IMR-90 (cell line): Measurements from ENCODE around the gene FXYD1. TPM values are rescaled to one million over a fixed set of nuclear protein-coding genes. Genes with fewer than 3 reads are reported as not detected.

Experiments used
- ATAC-seq: fragments of 200-7000 bp; cut with Tn5 transposase; 2 replicates; pipeline ENCODE4 v1.9.1; 2020; ENCODE audit warnings: low read depth, mild to moderate bottlenecking, moderate library complexity
- BruUV-seq: library from RNA; stranded (reverse); fragments of 400-500 nt; replicated peaks from 2 replicates; lab custom pipeline; 2021; lab: Mats Ljungman, UMichigan
- CTCF ChIA-PET: fragments of 300-600 bp; formaldehyde crosslinking; extraction: SDS; loops from one replicate; lab custom pipeline; 2021; ENCODE audit warnings: antibody characterized with exemption; lab: Yijun Ruan, JAX
- POLR2A ChIA-PET: fragments of 300-600 bp; sonication (Branson Sonifier 250); formaldehyde crosslinking; loops from one replicate; lab custom pipeline; 2022; ENCODE audit warnings: antibody characterized with exemption; ENCODE audit not compliant: unreplicated experiment; lab: Charles Lee
- DNase-seq: peaks from one replicate; pipeline ENCODE4 v3.0.0; 2013
- H2AFZ ChIP-seq: replicated peaks from 2 replicates; pipeline ENCODE3; 2013; ENCODE audit warnings: low read length, mild to moderate bottlenecking; ENCODE audit not compliant: poor library complexity
- H2AK5ac ChIP-seq: 2 replicates; pipeline ENCODE4 v1.6.1; 2013; ENCODE audit warnings: low read depth, low read length, inconsistent platforms
- H2AK9ac ChIP-seq: replicated peaks from 2 replicates; pipeline ENCODE3; 2013; ENCODE audit warnings: mild to moderate bottlenecking, low read depth, low read length, moderate library complexity; ENCODE audit not compliant: poor library complexity
- H2BK120ac ChIP-seq: 2 replicates; pipeline ENCODE4 v1.6.1; 2013; ENCODE audit warnings: low read depth, low read length, inconsistent platforms
- H2BK15ac ChIP-seq: 3 replicates; pipeline ENCODE4 v1.6.1; 2013; ENCODE audit warnings: low read depth, low read length, inconsistent platforms
- H2BK20ac ChIP-seq: 2 replicates; pipeline ENCODE4 v1.6.1; 2013; ENCODE audit warnings: low read depth, mild to moderate bottlenecking, inconsistent platforms, low read length, moderate library complexity
- H2BK5ac ChIP-seq: 2 replicates; pipeline ENCODE4 v1.6.1; 2013; ENCODE audit warnings: mild to moderate bottlenecking, low read depth, low read length, inconsistent platforms; ENCODE audit not compliant: poor library complexity, severe bottlenecking
- H3K14ac ChIP-seq: replicated peaks from 2 replicates; pipeline ENCODE4 v1.6.1; 2013; ENCODE audit warnings: low read depth, low read length, inconsistent platforms
- H3K18ac ChIP-seq: 2 replicates; pipeline ENCODE4 v1.6.1; 2013; ENCODE audit warnings: low read depth, low read length, control low read depth
- H3K23ac ChIP-seq: 2 replicates; pipeline ENCODE4 v1.6.1; 2013; ENCODE audit warnings: low read depth, low read length, inconsistent platforms
- H3K27ac ChIP-seq: 2 replicates; pipeline ENCODE4 v1.5.1; 2013; ENCODE audit warnings: mild to moderate bottlenecking, control low read depth, low read length; ENCODE audit not compliant: insufficient read depth
- H3K27me3 ChIP-seq: 2 replicates; pipeline ENCODE4 v1.6.1; 2013; ENCODE audit warnings: low read length; ENCODE audit not compliant: control insufficient read depth, insufficient read depth
- H3K36me3 ChIP-seq: 2 replicates; pipeline ENCODE4 v1.6.1; 2013; ENCODE audit warnings: low read length, mixed read lengths; ENCODE audit not compliant: control insufficient read depth, insufficient read depth
- H3K4ac ChIP-seq: 2 replicates; pipeline ENCODE4 v1.6.1; 2013; ENCODE audit warnings: low read depth, low read length, inconsistent platforms
- H3K4me1 ChIP-seq: 2 replicates; pipeline ENCODE4 v1.6.1; 2013; ENCODE audit warnings: low read length, mixed read lengths; ENCODE audit not compliant: control insufficient read depth, insufficient read depth
- H3K4me2 ChIP-seq: 2 replicates; pipeline ENCODE4 v1.6.1; 2013; ENCODE audit warnings: low read depth, mild to moderate bottlenecking, control low read depth, low read length, moderate library complexity
- H3K4me3 ChIP-seq: 2 replicates; pipeline ENCODE4 v1.5.1; 2013; ENCODE audit warnings: low read depth, mild to moderate bottlenecking, control low read depth, low read length, moderate library complexity; ENCODE audit not compliant: insufficient read depth
- H3K56ac ChIP-seq: 2 replicates; pipeline ENCODE4 v1.6.1; 2013; ENCODE audit warnings: low read length, inconsistent platforms; ENCODE audit not compliant: insufficient read depth; ENCODE audit errors: extremely low read depth
- H3K79me1 ChIP-seq, 2 experiments: 2 replicates each; pipeline ENCODE4 v1.6.1; 2013; ENCODE audit warnings: low read length in 2 of 2, inconsistent platforms in 1 of 2, low read depth in 1 of 2
- H3K9ac ChIP-seq: 2 replicates; pipeline ENCODE4 v1.6.1; 2013; ENCODE audit warnings: low read depth, low read length, control low read depth
- H3K9me1 ChIP-seq: 2 replicates; pipeline ENCODE4 v1.6.1; 2013; ENCODE audit warnings: low read length, inconsistent platforms; ENCODE audit not compliant: insufficient read depth
- H3K9me3 ChIP-seq: 2 replicates; pipeline ENCODE4 v1.6.1; 2013; ENCODE audit warnings: low read length; ENCODE audit not compliant: control insufficient read depth, insufficient read depth
- H4K20me1 ChIP-seq: 2 replicates; pipeline ENCODE4 v1.6.1; 2013; ENCODE audit warnings: low read length, inconsistent platforms; ENCODE audit not compliant: insufficient read depth
- H4K5ac ChIP-seq: 2 replicates; pipeline ENCODE4 v1.6.1; 2013; ENCODE audit warnings: mild to moderate bottlenecking, low read depth, low read length, control low read depth
- H4K8ac ChIP-seq, 2 experiments: 2 replicates each; pipeline ENCODE4 v1.6.1; 2013; ENCODE audit warnings: low read depth in 2 of 2, low read length in 2 of 2, control low read depth in 1 of 2, inconsistent platforms in 1 of 2
- H4K91ac ChIP-seq: 2 replicates; pipeline ENCODE4 v1.6.1; 2013; ENCODE audit warnings: low read depth, low read length, inconsistent platforms; ENCODE audit not compliant: insufficient read depth
- CEBPB ChIP-seq: IDR thresholded peaks from 2 replicates; pipeline ENCODE4 v1.6.1; 2012; ENCODE audit warnings: low read depth, low read length, improper control_type of control experiment
- MAZ ChIP-seq: IDR thresholded peaks from 2 replicates; pipeline ENCODE4 v1.6.1; 2012; ENCODE audit warnings: low read depth, mild to moderate bottlenecking, low read length, improper control_type of control experiment, moderate library complexity, borderline replicate concordance
- RCOR1 ChIP-seq: IDR thresholded peaks from 2 replicates; pipeline ENCODE4 v1.6.1; 2012; ENCODE audit warnings: mild to moderate bottlenecking, low read length, improper control_type of control experiment; ENCODE audit not compliant: insufficient replicate concordance
- WGBS, 2 experiments: methylation state at CpG; one replicate each; pipeline versions ENCODE4 v1.1.5 to v1.1.7; 2013; ENCODE audit warnings: missing lambda C conversion rate in 2 of 2; ENCODE audit not compliant: insufficient read length in 1 of 2; ENCODE audit errors: extremely low coverage in 2 of 2; 5-methylcytosine and 5-hydroxymethylcytosine counted together
- dilution Hi-C: fragments of 300-500 bp; cut with HindIII; formaldehyde crosslinking; loops from one replicate; pipeline ENCODE4 v1.14.3; 2018; ENCODE audit warnings: low sequenced_read_pairs; ENCODE audit not compliant: unreplicated experiment
- in situ Hi-C: fragments of 300-500 bp; cut with MboI; formaldehyde crosslinking; loops from 3 replicates; pipeline ENCODE4 v1.14.3; 2019; ENCODE audit warnings: low sequenced_read_pairs, inconsistent platforms, mixed read lengths
- intact Hi-C: fragments of 100-400 bp; cut with micrococcal nuclease; formaldehyde crosslinking; loops from 2 replicates; pipeline ENCODE4 v1.10.0; 2022
- polyA plus RNA-seq, 3 experiments: library from polyadenylated mRNA; depleted of rRNA; stranded (reverse); fragments of >200 nt; gene quantifications; 2 replicates each; pipeline ENCODE4 v1.2.3, GENCODE V29; 2012; ENCODE audit warnings: low replicate concordance in 1 of 3
- total RNA-seq: library from RNA; depleted of rRNA; stranded (reverse); fragments of >200 nt; gene quantifications from 2 replicates; pipeline ENCODE4 v1.2.3, GENCODE V29; 2012
- TF ChIP-seq, protein P1 (sequence below): conservative IDR thresholded peaks from 2 replicates; pipeline ENCODE4 v1.5.1; 2012; ENCODE audit warnings: mild to moderate bottlenecking, low read depth, low read length, improper control_type of control experiment

The FXYD1 gene
- total and polyA plus RNA-seq, 2 of the 4 experiments (the other 2 are of a cell fraction): 0.18 to 3.9 TPM

- H3K9ac ChIP-seq: no peak overlapping the region
- no peak overlapping the region for H2BK120ac ChIP-seq
- peaks cover 3% of the 10 kb centered on the region; the same call in 1 of the 2 replicates for H3K9me1 ChIP-seq
- no TSS peak for BruUV-seq
- CTCF ChIA-PET: interaction anchor here (0.6 to 2.1 kb wide), 3 partner anchors 76 to 270 kb away, joined by 5 to 10 read pairs (median 6); no protein-coding TSS in a partner anchor
- H2AFZ ChIP-seq: peak overlapping the region; percentile 66
- no peak overlapping the region for H2BK5ac ChIP-seq
- H3K9me3 ChIP-seq: no peaks in the 10 kb centered on the region
- H2AK9ac ChIP-seq: peak overlapping the region; percentile 18
- no peak overlapping the region for H3K23ac ChIP-seq
- H4K5ac ChIP-seq: no peak overlapping the region
- H4K91ac ChIP-seq: no peak overlapping the region
- peaks cover 18% of the 10 kb centered on the region for H3K4me1 ChIP-seq
- dilution Hi-C loops (no loop called here), intact Hi-C loops (loop anchor here (5.0 kb wide), 1 partner anchor 125 kb away; the partner anchor contains the start of gene USF2), in situ Hi-C loops (no loop called here)
- no peak overlapping the region for H4K8ac ChIP-seq
- H3K27me3 ChIP-seq: peaks cover 31% of the 10 kb centered on the region
- H3K56ac ChIP-seq: no peak overlapping the region
- peak; percentile 12; the same call in 1 of the 2 replicates for ATAC-seq
- DNase-seq: no peak
- no peak overlapping the region for H3K27ac ChIP-seq
- H3K18ac ChIP-seq: no peak overlapping the region
- H3K79me1 ChIP-seq: no peaks in the 10 kb centered on the region
- H4K20me1 ChIP-seq: no peaks in the 10 kb centered on the region
- no peak overlapping the region for H3K4ac ChIP-seq
- TF ChIP-seq, protein P1, sequence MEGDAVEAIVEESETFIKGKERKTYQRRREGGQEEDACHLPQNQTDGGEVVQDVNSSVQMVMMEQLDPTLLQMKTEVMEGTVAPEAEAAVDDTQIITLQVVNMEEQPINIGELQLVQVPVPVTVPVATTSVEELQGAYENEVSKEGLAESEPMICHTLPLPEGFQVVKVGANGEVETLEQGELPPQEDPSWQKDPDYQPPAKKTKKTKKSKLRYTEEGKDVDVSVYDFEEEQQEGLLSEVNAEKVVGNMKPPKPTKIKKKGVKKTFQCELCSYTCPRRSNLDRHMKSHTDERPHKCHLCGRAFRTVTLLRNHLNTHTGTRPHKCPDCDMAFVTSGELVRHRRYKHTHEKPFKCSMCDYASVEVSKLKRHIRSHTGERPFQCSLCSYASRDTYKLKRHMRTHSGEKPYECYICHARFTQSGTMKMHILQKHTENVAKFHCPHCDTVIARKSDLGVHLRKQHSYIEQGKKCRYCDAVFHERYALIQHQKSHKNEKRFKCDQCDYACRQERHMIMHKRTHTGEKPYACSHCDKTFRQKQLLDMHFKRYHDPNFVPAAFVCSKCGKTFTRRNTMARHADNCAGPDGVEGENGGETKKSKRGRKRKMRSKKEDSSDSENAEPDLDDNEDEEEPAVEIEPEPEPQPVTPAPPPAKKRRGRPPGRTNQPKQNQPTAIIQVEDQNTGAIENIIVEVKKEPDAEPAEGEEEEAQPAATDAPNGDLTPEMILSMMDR: peak; percentile 44
- TF ChIP-seq RCOR1 (no peak), MAZ (0 out of 2 replicates have a peak, but pooled peaks have one; percentile 28), CEBPB (no peak)
- no peak overlapping the region for H3K14ac ChIP-seq
- no peak overlapping the region for H2BK20ac ChIP-seq
- H2BK15ac ChIP-seq: no peak overlapping the region
- no peaks in the 10 kb centered on the region for H3K36me3 ChIP-seq
- H3K4me2 ChIP-seq: 0 out of 2 replicates have a peak overlapping the region, but pooled peaks have one; percentile 22
- WGBS, 2 experiments: no CpG with 5 or more reads among the region's 46 CpGs
- H2AK5ac ChIP-seq: no peak overlapping the region
- POLR2A ChIA-PET: interaction anchor here (0.7 kb wide), 1 partner anchor 10 kb away, joined by 5 read pairs; no protein-coding TSS in a partner anchor
- no peak overlapping the region for H3K4me3 ChIP-seq
Observed at GRCh38 chr19:35142606-35143230, 4.1 kb downstream of the FXYD1 start.
